Measurements from ENCODE around the gene SLC25A48. TPM values are rescaled to one million over a fixed set of nuclear protein-coding genes. Genes with fewer than 3 reads are reported as not detected.

The SLC25A48 gene
- total and polyA plus RNA-seq, 11 donors = 0.38 to 8.7 (median 1.7) TPM; not detected in 6

DNA sequence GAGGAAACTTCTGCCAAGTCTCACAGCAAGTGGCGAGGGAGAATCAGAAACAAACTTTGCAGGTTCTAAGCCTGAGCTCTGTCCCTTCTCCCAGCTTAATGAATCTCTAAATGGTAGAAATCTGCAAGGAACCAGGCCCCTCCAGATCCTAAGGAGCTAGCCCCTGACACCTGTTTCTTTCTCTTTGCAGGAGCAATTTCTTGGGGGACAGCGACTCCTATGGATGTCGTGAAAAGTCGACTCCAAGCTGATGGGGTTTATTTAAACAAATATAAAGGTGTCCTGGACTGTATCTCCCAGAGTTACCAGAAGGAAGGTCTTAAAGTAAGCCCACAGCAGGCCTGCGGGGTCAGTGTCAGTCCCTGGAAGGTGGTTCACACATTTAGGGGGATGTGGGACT lies 39.4 kb downstream of the SLC25A48 start:
- Histone ChIP-seq H3K36me3 (no peaks in the 10 kb centered on the region), H3K9me3 (no peaks in the 10 kb centered on the region), H3K4me3 (no peak overlapping the region), H3K4me1 (peaks cover 0 to 4% (median 0%) of the 10 kb centered on the region in 12 donors), H3K27ac (no peak overlapping the region), H3K27me3 (peaks cover 0 to 6% (median 0%) of the 10 kb centered on the region in 9 donors)
- no peak for TF ChIP-seq POLR2A (IDR thresholded peaks at IDR 0.05)
- TF ChIP-seq, protein P1, sequence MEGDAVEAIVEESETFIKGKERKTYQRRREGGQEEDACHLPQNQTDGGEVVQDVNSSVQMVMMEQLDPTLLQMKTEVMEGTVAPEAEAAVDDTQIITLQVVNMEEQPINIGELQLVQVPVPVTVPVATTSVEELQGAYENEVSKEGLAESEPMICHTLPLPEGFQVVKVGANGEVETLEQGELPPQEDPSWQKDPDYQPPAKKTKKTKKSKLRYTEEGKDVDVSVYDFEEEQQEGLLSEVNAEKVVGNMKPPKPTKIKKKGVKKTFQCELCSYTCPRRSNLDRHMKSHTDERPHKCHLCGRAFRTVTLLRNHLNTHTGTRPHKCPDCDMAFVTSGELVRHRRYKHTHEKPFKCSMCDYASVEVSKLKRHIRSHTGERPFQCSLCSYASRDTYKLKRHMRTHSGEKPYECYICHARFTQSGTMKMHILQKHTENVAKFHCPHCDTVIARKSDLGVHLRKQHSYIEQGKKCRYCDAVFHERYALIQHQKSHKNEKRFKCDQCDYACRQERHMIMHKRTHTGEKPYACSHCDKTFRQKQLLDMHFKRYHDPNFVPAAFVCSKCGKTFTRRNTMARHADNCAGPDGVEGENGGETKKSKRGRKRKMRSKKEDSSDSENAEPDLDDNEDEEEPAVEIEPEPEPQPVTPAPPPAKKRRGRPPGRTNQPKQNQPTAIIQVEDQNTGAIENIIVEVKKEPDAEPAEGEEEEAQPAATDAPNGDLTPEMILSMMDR (IDR thresholded peaks at IDR 0.05) = no peak
- ATAC-seq (no peak), DNase-seq (no peak)
- WGBS, 4 donors = 69 to 92% (median 76%) methylated on average over 5 of the region's 5 CpGs
- intact Hi-C loops (cut with DNase I) = no loop called here

DNA sequence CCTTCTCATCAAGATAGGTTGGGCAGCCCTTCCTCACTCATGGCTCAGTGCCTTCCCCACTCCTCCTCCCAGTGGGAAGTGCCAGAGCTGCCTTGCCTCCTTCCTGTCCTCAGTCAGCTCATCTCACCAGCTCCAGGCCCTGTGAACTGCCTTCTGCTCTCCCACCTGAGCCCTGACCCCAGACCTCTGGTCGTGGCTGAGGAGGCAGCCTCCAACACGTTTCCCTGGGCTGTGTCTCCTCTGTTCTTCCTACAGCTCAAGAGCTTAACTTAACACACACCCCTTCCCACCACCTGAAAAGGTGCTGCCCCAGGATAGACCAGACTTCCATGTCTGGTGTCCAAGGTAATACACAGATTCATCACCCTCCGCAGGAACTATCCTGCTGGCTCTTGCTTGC lies 40.0 kb downstream of the SLC25A48 start:
- Histone ChIP-seq H3K27ac (no peak overlapping the region), H3K36me3 (no peaks in the 10 kb centered on the region), H3K27me3 (peaks cover 0 to 5% (median 0%) of the 10 kb centered on the region in 9 donors), H3K4me3 (no peak overlapping the region), H3K9me3 (no peaks in the 10 kb centered on the region), H3K4me1 (peaks cover 0 to 4% (median 0%) of the 10 kb centered on the region in 12 donors)
- 58 to 70% (median 66%) methylated on average over 3 of the region's 3 CpGs for WGBS, 4 donors
- TF ChIP-seq POLR2A (IDR thresholded peaks at IDR 0.05) = no peak
- TF ChIP-seq, protein P1 (IDR thresholded peaks at IDR 0.05) = no peak
- intact Hi-C loops (cut with DNase I) = no loop called here
- ATAC-seq = no peak
- DNase-seq = no peak

DNA sequence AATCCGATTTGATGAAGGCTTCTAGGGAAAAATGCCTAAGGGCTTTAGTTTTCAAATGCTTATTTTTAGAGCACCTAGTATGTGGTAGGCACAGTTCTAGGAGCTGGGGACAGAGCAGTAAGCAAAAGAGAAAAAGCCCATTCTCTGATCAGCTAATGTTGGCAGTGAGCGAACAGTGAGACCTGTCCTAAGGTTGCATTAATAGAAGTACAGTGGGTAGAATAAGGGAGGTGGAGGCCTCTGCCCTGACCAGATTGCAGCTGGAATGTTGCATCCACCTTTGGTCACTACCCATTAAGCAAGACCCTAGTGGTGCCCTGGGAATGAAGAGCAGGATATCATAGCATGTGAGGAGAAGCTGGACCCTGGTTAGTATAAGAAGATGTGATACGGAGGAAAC lies 41.1 kb downstream of the SLC25A48 start:
- H3K36me3 ChIP-seq = no peaks in the 10 kb centered on the region
- H3K4me1 ChIP-seq = peaks cover 0 to 4% (median 0%) of the 10 kb centered on the region in 12 donors
- intact Hi-C loops (cut with DNase I) = no loop called here
- H3K4me3 ChIP-seq = no peak overlapping the region
- ATAC-seq = no peak
- no peak for DNase-seq
- 88 to 95% (median 94%) methylated on average over 3 of the region's 3 CpGs for WGBS, 4 donors
- no peak for TF ChIP-seq POLR2A (IDR thresholded peaks at IDR 0.05)
- TF ChIP-seq, protein P1 (IDR thresholded peaks at IDR 0.05) = no peak
- peaks cover 0 to 4% (median 0%) of the 10 kb centered on the region in 9 donors for H3K27me3 ChIP-seq
- no peak overlapping the region for H3K27ac ChIP-seq
- no peaks in the 10 kb centered on the region for H3K9me3 ChIP-seq

DNA sequence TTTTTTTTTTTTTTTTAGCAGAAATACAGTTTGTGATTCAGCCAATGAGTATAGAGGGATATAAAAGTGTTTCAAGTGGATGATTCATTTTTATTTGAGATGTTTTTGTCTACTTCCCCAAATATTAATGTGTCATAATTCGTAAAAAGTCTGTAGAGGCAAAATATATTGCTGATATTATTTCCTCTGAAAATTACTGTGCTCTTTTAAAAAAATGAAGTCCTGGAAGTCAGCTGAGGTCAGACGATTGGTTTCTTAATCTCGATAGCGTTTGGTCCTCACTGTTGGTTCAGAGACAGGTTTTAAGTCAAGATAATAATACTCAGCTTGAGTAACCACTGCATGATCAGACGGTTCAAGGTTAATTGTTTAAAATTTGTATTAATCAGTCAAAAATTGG lies 41.7 kb downstream of the SLC25A48 start:
- TF ChIP-seq POLR2A (IDR thresholded peaks at IDR 0.05) = no peak
- TF ChIP-seq, protein P1 (IDR thresholded peaks at IDR 0.05) = no peak
- Histone ChIP-seq H3K36me3 (no peaks in the 10 kb centered on the region), H3K4me1 (peaks cover 0 to 4% (median 0%) of the 10 kb centered on the region in 12 donors), H3K4me3 (no peak overlapping the region), H3K27ac (no peak overlapping the region), H3K9me3 (no peaks in the 10 kb centered on the region), H3K27me3 (peaks cover 0 to 9% (median under 1%) of the 10 kb centered on the region in 9 donors)
- 68 to 78% (median 73%) methylated on average over 5 of the region's 5 CpGs for WGBS, 4 donors
- DNase-seq (no peak), ATAC-seq (no peak)
- intact Hi-C loops (cut with DNase I) = no loop called here

All from heart left ventricle (tissue), 16 donors.